ENCODE measurements around the gene SLC38A10.

Gene SLC38A10

DNA sequence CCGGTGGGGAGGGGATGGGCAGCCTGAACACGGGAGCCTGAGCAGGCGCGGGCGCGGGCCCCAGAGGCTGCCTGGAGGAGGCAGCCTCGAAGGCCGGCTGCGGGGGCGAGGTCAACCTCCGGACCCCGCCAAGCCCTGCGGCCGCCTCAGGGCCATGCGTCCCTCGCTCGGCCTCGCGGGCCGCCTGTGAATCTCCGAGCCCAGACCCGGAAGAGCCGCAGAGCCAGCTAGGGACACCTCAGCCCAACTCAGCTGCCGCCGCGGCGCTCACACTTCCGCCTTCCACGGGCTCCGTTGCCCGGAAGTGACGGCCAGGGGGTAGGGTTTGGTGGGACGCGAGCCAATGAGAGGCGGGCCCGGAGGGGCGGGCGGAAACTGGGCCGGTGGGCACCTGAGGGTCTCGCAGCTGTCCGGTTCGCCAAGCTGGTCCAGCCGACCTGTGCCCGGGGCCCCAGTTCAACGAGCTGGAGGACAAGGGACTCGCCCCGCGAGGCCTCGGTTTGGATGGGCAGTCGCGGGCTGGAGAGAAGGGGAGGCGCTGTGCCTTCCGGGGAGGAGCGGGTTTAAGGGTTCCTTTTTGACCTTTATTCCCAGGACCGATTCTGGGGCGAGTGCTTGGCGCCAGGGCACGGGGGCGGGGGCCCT lies at the start of gene SLC38A10:
Gene SLC38A10, minus strand, starts transcription at position 277 of the 645 bp plus-strand sequence. CDS start 386 bp downstream, outside the sequence.
- TF ChIP-seq POLR2A (IDR thresholded peaks at IDR 0.05; ENCODE audit: low read length) (peak; percentile 94), GATA1 (IDR thresholded peaks at IDR 0.05; ENCODE audit: low read depth, low read length) (no peak)
- peak; percentile 88 to 92 for DNase-seq

GRCh38 chr17:81342269-81343070 lies 47.4 kb upstream of the SLC38A10 start:
- TF ChIP-seq GATA1 (IDR thresholded peaks at IDR 0.05; ENCODE audit: low read depth, low read length) (no peak), POLR2A (IDR thresholded peaks at IDR 0.05; ENCODE audit: low read length) (no peak)

DNA sequence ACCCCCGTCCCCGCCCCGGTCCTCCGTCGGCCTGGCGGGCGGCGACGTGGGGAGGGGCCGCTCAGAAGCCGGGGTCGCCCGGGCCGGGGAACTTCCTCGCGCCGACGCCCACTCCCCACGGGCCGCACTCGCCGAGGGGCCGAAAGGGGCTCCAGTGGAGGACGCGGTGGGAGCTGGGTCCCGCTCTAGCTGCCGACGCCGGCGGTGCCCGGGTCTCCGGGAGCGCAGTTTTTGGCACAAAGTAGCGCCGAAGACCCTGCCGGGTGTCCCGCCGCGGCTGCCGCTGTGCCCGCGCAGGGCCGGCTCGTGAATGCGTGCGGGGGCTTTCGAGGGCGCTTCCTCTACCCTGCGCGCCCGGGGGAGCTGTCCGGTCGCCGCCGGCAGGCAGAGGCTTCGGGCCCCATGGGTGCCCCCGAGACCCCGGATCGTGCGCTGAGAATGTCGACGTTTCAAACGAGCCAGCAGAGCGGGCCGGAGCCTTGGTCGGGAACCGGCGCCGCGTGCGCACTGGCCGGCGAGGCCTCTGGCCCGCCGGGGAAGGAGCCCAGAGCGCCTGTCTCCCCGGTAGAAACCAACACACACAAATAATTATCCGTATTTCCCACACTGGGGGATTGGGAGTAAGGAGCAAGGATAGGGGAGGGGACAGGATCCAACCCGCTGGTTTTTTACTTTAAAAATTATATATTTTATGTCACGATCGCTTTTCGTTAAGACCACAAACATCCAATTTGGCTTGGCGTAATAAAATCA lies 46.6 kb upstream of the SLC38A10 start:
- TF ChIP-seq POLR2A (IDR thresholded peaks at IDR 0.05; ENCODE audit: low read length) (no peak), GATA1 (IDR thresholded peaks at IDR 0.05; ENCODE audit: low read depth, low read length) (no peak)
- no peak for DNase-seq

More at GRCh38 chr17:81342269-81343070, 47.4 kb upstream of the SLC38A10 start:
- DNase-seq, result no peak

DNA sequence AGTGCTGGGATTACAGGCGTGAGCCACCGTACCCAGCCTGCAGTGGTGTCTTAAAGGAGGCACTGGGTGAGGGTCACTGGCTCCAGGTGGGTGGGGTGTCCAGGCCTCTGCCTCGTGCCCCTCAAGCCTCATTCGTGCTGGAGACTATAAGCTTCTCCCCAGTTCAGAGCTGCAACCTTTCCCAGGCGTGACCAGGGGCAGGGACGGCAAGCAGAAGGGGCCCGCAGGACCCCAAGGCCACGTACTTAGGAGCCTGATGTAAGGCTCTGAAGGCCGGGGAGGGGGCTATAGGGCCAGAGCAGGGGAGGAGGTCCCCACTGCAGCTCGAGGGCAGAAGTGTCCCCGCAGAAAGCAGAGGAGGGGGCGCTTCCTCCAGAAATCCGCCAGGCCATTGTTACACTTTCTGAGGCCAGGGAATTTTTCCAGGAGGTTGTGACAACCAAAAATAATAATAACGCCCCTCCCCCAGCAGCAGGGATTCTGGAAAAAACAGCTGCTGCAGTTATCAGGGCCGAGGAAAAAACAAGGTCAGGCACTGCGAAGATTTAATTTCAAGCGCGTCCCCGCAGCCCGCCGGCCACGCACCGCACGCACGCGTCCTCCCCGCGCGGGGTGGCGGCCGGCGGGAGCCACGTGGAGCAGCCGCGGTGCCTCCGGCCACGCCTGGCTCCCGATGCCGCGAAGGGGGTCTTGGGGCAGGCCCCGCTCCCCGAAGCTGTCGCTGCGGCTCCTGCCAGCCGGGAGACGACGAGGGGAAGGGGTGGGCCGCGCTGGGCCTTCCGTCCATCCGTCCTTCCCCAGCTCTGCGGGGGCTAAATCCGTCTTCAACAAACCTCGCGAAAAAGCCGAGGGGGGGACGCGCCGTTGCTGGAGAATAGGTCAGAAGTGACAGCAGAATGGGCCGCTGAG lies 45.8 kb upstream of the SLC38A10 start:
- TF ChIP-seq GATA1 (IDR thresholded peaks at IDR 0.05; ENCODE audit: low read depth, low read length) (no peak), POLR2A (IDR thresholded peaks at IDR 0.05; ENCODE audit: low read length) (no peak)
- no peak for DNase-seq

- TF ChIP-seq GATA1 (IDR thresholded peaks at IDR 0.05; ENCODE audit: low read depth, low read length) (no peak), POLR2A (IDR thresholded peaks at IDR 0.05; ENCODE audit: low read length) (no peak)
- DNase-seq, result no peak
Measured at GRCh38 chr17:81339534-81340296, 44.6 kb upstream of the SLC38A10 start.

DNA sequence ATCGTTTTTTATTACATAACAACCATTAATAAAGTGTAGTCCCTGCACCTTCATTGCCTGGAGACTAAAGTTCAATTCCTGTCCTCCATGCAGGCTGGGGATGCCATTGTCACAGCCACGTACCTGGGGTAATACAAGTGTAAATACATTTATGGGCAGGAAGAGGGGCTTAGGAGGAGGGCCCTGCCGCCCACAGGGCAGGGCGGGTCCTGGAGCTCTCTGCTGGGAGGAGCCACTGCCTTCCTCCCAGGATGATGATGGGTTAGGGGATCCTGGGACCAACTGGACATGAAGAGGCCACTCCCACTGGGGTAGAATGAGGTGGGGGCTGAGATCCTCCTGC lies 44.1 kb upstream of the SLC38A10 start:
- no peak for DNase-seq
- TF ChIP-seq GATA1 (IDR thresholded peaks at IDR 0.05; ENCODE audit: low read depth, low read length), result no peak
- TF ChIP-seq POLR2A (IDR thresholded peaks at IDR 0.05; ENCODE audit: low read length), result no peak

DNA sequence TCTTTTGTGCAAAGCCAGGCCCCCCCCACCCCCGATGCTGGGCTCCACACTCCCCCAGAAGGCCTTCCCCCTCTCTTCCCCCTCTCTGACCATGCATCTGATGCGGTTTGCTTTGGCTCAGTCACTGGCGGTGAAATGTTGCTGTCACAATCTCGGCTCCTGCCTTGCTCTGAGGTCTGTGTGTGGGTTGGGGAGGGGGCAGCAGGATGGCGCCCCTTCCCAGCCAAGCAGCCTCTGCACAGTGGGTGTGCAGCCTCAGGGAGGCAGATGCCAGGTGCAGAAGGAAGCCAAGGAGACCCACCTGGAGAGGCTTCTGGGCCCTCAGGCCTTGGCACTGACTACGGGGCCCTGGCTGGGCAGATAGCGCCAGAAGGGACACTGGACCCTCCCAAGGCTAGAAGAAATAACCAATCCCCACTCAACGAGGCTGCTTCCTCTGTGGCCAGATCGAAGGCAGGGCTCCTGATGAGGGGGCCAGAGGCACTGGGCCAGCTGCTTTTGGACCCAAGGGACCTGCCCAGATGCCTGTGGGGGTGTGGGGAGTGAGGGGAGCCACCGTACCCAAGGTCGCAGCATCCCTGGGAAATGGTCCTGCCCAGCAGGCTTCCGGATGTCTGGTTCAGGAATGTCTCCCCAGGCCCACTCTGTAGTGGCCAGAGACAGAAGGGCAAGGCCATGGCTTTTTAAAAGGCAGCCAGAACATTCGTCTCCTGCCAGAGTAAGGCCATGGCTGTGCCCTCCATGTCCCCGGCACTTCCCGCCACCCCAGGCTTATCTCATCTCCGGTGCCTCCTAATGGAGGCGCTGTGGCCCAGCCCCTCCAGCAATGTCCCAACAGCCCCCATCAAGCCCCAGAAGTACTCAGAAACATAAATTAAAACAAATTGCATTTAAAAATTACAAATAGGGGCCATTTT lies 43.4 kb upstream of the SLC38A10 start:
- DNase-seq, result no peak
- TF ChIP-seq POLR2A (IDR thresholded peaks at IDR 0.05; ENCODE audit: low read length), result no peak
- TF ChIP-seq GATA1 (IDR thresholded peaks at IDR 0.05; ENCODE audit: low read depth, low read length), result no peak

GRCh38 chr17:81337476-81337879 lies 42.4 kb upstream of the SLC38A10 start:
- TF ChIP-seq POLR2A (IDR thresholded peaks at IDR 0.05; ENCODE audit: low read length) (no peak), GATA1 (IDR thresholded peaks at IDR 0.05; ENCODE audit: low read depth, low read length) (no peak)
- DNase-seq, result no peak

GRCh38 chr17:81336930-81337325 lies 41.8 kb upstream of the SLC38A10 start:
- DNase-seq, result no peak
- TF ChIP-seq GATA1 (IDR thresholded peaks at IDR 0.05; ENCODE audit: low read depth, low read length) (no peak), POLR2A (IDR thresholded peaks at IDR 0.05; ENCODE audit: low read length) (no peak)

GRCh38 chr17:81336296-81336929 lies 41.3 kb upstream of the SLC38A10 start:
- TF ChIP-seq GATA1 (IDR thresholded peaks at IDR 0.05; ENCODE audit: low read depth, low read length), result no peak
- TF ChIP-seq POLR2A (IDR thresholded peaks at IDR 0.05; ENCODE audit: low read length), result no peak
- no peak for DNase-seq

DNA sequence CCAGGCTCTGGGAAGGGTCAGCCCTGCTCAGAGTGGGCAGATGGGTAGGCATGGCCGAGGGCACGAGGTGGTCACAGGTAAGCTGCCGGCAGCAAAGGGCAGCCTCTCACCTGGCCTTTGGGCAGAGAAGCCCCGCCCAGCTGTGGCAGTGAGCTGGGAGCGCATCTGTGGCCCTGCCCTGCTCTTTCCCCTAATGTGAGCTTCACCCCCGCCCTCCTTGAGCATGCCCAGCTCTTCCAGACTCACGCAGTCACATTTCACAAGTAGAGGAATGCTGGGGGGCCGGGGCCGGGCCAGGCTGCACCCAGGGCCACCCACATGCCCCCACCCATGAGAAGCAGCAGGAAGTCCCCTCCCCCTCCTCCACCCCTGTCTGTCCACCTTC lies 40.7 kb upstream of the SLC38A10 start:
- DNase-seq, result no peak
- TF ChIP-seq GATA1 (IDR thresholded peaks at IDR 0.05; ENCODE audit: low read depth, low read length), result no peak
- no peak for TF ChIP-seq POLR2A (IDR thresholded peaks at IDR 0.05; ENCODE audit: low read length)
